Left ventricle myocardium inferior (tissue), 1 donor: ENCODE results near the gene ABR. TPM values are rescaled to one million over a fixed set of nuclear protein-coding genes. Genes with fewer than 3 reads are reported as not detected.

ENCODE experiments used
- DNase-seq: peaks from one replicate; pipeline ENCODE4 v3.0.0-alpha.2; 2020
- H3K27ac ChIP-seq: fragments of 200-600 bp; replicated peaks from 2 replicates; pipeline ENCODE4 v1.8.0; 2021
- H3K27me3 ChIP-seq: fragments of 200-600 bp; 2 replicates; pipeline ENCODE4 v1.8.0; 2021; ENCODE audit warnings: low read depth
- H3K36me3 ChIP-seq: fragments of 200-600 bp; 2 replicates; pipeline ENCODE4 v1.8.0; 2021
- H3K4me1 ChIP-seq: fragments of 200-600 bp; 2 replicates; pipeline ENCODE4 v1.8.0; 2021
- H3K4me3 ChIP-seq: fragments of 200-600 bp; 2 replicates; pipeline ENCODE4 v1.8.0; 2021; ENCODE audit warnings: mild to moderate bottlenecking, moderate library complexity
- H3K9me3 ChIP-seq: fragments of 200-600 bp; replicated peaks from 2 replicates; pipeline ENCODE4 v1.8.0; 2021
- intact Hi-C: fragments of 100-400 bp; cut with micrococcal nuclease; formaldehyde crosslinking; loops from one replicate; pipeline ENCODE4 v1.11.0; 2022
- total RNA-seq: library from RNA; stranded (reverse); fragmentation: NEBNext Ultra II Directional; extraction: Animal tissue kit (Norgen Biotek cat#: 25700); gene quantifications from one replicate; pipeline ENCODE4 v1.2.1, GENCODE V29; 2021
- TF ChIP-seq, protein P1 (sequence below): fragments of 200-600 bp; IDR thresholded peaks from 2 replicates; pipeline ENCODE4 v1.8.0; 2021; ENCODE audit warnings: antibody characterized with exemption, mild to moderate bottlenecking, borderline replicate concordance
- donor health status: DM: no; HTN: yes; CAD: no; lungs with severe emphysema.

The ABR gene
- total RNA-seq, 1 donor from 2014 or later, result 170 TPM

DNA sequence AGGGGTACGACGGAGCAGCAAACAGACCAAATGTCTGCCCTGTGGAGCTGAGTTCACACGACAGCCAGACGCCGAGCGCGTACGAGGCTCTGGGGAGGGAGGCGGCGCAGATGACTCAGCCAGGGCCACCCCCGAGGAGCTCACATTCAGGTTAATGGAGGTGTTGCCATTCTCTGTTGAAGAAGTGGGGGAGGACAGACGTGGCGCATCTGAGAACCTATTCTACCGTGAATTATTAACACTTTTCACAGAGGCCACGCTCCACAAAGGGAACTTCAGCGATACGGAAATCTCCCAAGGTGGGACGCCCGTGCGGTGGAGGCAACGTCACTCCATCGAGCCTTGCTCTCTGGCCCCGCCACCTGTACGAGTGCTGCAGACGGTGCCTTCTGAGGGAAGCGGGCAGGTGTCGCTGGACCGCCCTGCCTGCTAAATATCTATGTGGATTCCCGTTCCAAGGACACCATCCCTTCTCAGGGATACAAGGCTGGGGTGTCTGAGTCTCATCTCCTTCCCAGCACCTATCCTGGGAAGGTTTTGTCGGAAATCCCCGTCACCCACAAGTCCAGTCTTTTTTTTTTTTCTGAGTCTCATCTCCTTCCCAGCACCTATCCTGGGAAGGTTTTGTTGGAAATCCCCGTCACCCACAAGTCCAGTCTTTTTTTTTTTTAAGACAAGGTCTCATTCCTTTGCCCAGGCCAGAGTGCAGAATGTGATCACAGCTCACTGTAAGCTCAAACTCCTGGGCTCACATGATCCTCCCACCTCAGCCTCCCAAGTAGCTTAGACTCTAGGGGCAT lies 19.0 kb downstream of the ABR start:
- peaks cover 17% of the 10 kb centered on the region for H3K36me3 ChIP-seq
- TF ChIP-seq, protein P1, sequence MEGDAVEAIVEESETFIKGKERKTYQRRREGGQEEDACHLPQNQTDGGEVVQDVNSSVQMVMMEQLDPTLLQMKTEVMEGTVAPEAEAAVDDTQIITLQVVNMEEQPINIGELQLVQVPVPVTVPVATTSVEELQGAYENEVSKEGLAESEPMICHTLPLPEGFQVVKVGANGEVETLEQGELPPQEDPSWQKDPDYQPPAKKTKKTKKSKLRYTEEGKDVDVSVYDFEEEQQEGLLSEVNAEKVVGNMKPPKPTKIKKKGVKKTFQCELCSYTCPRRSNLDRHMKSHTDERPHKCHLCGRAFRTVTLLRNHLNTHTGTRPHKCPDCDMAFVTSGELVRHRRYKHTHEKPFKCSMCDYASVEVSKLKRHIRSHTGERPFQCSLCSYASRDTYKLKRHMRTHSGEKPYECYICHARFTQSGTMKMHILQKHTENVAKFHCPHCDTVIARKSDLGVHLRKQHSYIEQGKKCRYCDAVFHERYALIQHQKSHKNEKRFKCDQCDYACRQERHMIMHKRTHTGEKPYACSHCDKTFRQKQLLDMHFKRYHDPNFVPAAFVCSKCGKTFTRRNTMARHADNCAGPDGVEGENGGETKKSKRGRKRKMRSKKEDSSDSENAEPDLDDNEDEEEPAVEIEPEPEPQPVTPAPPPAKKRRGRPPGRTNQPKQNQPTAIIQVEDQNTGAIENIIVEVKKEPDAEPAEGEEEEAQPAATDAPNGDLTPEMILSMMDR, result no peak
- DNase-seq, result no peak
- H3K4me1 ChIP-seq, result peaks cover 14% of the 10 kb centered on the region
- no peak overlapping the region for H3K4me3 ChIP-seq
- H3K9me3 ChIP-seq, result no peaks in the 10 kb centered on the region
- intact Hi-C loops, result no loop called here
- H3K27ac ChIP-seq, result no peak overlapping the region
- H3K27me3 ChIP-seq, result no peaks in the 10 kb centered on the region

DNA sequence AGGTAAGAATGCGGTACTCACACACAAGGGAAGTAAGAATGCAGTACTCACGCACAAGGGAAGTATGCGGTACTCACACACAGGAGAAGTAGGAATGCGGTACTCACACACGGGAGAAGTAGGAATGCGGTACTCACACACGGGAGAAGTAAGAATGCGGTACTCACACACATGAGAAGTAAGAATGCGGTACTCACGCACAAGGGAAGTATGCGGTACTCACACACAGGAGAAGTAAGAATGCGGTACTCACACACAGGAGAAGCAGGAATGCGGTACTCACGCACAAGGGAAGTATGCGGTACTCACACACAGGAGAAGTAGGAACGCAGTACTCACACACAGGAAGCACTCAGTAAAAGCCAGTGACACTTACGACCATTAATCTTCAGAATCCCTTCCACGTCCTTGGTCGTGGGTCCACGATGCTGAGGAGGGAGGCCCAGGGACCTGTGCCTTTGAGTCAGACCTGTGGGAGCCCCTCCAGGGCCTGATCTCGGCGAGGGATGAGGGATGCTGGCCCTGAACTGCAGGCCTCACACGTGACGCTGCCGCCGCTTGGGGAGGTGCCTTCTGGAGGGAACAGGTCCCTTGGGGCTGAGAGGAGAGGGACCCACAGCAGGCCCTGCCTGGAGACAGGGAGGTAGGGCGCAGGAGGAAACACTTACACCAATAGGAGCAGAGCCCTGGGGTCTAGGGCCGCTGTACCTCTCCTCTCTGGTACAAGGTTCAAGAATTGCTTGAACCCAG lies 20.2 kb downstream of the ABR start:
- H3K9me3 ChIP-seq, result no peaks in the 10 kb centered on the region
- peaks cover 17% of the 10 kb centered on the region for H3K36me3 ChIP-seq
- DNase-seq, result no peak
- TF ChIP-seq, protein P1, result no peak
- H3K4me3 ChIP-seq, result no peak overlapping the region
- intact Hi-C loops, result no loop called here
- H3K27ac ChIP-seq, result no peak overlapping the region
- H3K27me3 ChIP-seq, result no peaks in the 10 kb centered on the region
- H3K4me1 ChIP-seq, result peaks cover 13% of the 10 kb centered on the region

DNA sequence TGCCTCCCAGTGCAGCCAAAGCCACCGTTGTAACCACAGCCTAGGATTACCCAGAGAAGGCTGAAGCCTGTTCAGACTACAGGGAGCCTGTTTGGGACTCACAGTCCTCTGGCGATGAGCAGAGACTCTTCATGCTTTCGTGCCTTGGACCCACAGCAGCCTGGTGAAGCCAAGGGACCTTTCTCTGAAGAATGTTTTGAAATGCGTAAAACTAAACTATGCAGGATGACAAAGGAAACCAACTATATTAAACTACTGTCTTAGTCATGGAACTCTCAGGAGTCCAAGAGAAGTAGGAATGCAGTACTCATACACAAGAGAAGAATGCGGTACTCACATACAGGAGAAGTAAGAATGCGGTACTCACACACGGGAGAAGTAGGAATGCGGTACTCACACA lies 20.9 kb downstream of the ABR start:
- Histone ChIP-seq H3K27me3 (no peaks in the 10 kb centered on the region), H3K9me3 (no peaks in the 10 kb centered on the region), H3K36me3 (peaks cover 17% of the 10 kb centered on the region), H3K4me1 (peaks cover 17% of the 10 kb centered on the region), H3K27ac (no peak overlapping the region), H3K4me3 (no peak overlapping the region)
- intact Hi-C loops, result no loop called here
- DNase-seq, result no peak
- TF ChIP-seq, protein P1, result no peak

DNA sequence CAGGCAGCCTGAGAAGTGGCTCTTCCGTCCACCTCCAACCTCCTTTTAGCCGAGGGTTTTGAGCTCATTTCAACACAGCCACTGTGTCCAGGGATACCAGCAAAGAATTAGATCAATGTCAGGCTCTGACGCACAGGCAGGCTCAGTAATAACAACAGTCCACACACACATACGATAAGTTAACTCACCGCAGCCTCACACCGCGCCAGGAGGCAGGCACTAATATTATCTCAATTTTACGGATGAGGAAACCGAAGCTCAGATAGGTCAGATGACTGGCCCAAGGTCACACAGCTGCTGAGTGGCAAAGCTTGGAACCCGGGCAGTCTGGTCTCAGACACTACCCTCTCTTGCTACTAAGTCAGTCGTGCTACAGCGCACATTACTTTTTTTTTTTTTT lies 22.9 kb downstream of the ABR start:
- Histone ChIP-seq H3K27me3 (no peaks in the 10 kb centered on the region), H3K9me3 (no peaks in the 10 kb centered on the region), H3K4me1 (peaks cover 20% of the 10 kb centered on the region), H3K4me3 (no peak overlapping the region), H3K36me3 (peaks cover 17% of the 10 kb centered on the region), H3K27ac (no peak overlapping the region)
- DNase-seq, result no peak
- TF ChIP-seq, protein P1, result no peak
- intact Hi-C loops, result no loop called here

DNA sequence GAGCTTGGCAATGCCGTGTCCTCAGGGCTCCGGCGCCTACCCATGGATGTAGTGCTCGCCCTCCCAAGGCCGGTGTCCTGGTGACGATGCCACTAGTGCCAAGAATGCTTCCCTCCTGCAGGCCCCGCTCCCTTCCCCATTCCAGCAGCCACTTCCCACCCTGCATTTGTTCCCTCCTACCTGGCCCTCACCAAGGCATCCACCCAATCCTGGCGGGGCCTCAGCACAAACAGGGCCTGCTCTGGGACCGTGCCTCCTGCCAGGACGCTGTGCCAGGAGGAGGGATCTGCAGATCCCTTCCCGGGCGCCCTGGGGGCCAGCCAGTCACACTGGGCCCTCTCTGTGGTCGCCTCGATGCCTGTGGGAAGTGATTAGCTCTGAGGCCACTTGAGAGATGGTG lies 25.1 kb downstream of the ABR start:
- DNase-seq, result peak; percentile 44
- Histone ChIP-seq H3K4me1 (peaks cover 41% of the 10 kb centered on the region), H3K27ac (peak overlapping the region; percentile 9), H3K4me3 (no peak overlapping the region), H3K36me3 (peaks cover 17% of the 10 kb centered on the region), H3K27me3 (no peaks in the 10 kb centered on the region), H3K9me3 (no peaks in the 10 kb centered on the region)
- TF ChIP-seq, protein P1, result no peak
- intact Hi-C loops, result no loop called here
